Measurements from ENCODE around the gene CTNNB1.

Gene CTNNB1

GRCh38 chr3:41193794-41194539 is 5.3 kb upstream of the CTNNB1 start:
- no peak for DNase-seq (ENCODE audit: low spot score)

- DNase-seq (ENCODE audit: low spot score), result no peak
Observed at GRCh38 chr3:41194701-41195100, 4.6 kb upstream of the CTNNB1 start.

GRCh38 chr3:41195946-41196345 is 3.4 kb upstream of the CTNNB1 start:
- DNase-seq (ENCODE audit: low spot score), result no peak

- no peak for DNase-seq (ENCODE audit: low spot score)
Observed at GRCh38 chr3:41196499-41197410, 2.5 kb upstream of the CTNNB1 start.

- DNase-seq (ENCODE audit: low spot score), result no peak
Observed at GRCh38 chr3:41198046-41198445, 1.3 kb upstream of the CTNNB1 start.

- no peak for DNase-seq (ENCODE audit: low spot score)
Observed at GRCh38 chr3:41198526-41198925, 779 bp upstream of the CTNNB1 start.

- peak; percentile 27 for DNase-seq (ENCODE audit: low spot score)
Observed at GRCh38 chr3:41199866-41200668, 762 bp downstream of the CTNNB1 start.

GRCh38 chr3:41200669-41201021 is 1.3 kb downstream of the CTNNB1 start:
- DNase-seq (ENCODE audit: low spot score), result peak; percentile 20

- no peak for DNase-seq (ENCODE audit: low spot score)
Observed at GRCh38 chr3:41202075-41202833, 2.9 kb downstream of the CTNNB1 start.

- no peak for DNase-seq (ENCODE audit: low spot score)
Observed at GRCh38 chr3:41202834-41203345, 3.6 kb downstream of the CTNNB1 start.

GRCh38 chr3:41204369-41204768 is 5.1 kb downstream of the CTNNB1 start:
- DNase-seq (ENCODE audit: low spot score), result no peak

- DNase-seq (ENCODE audit: low spot score), result no peak
Observed at GRCh38 chr3:41205591-41205990, 6.3 kb downstream of the CTNNB1 start.

- DNase-seq (ENCODE audit: low spot score), result no peak
Observed at GRCh38 chr3:41207355-41207754, 8.1 kb downstream of the CTNNB1 start.

- no peak for DNase-seq (ENCODE audit: low spot score)
Observed at GRCh38 chr3:41208507-41209220, 9.4 kb downstream of the CTNNB1 start.

- no peak for DNase-seq (ENCODE audit: low spot score)
Observed at GRCh38 chr3:41209646-41210045, 10.3 kb downstream of the CTNNB1 start.

- DNase-seq (ENCODE audit: low spot score), result no peak
Observed at GRCh38 chr3:41210966-41211365, 11.7 kb downstream of the CTNNB1 start.

GRCh38 chr3:41212088-41212487 is 12.8 kb downstream of the CTNNB1 start:
- no peak for DNase-seq (ENCODE audit: low spot score)

- no peak for DNase-seq (ENCODE audit: low spot score)
Observed at GRCh38 chr3:41213588-41213987, 14.3 kb downstream of the CTNNB1 start.

GRCh38 chr3:41216422-41216821 is 17.1 kb downstream of the CTNNB1 start:
- no peak for DNase-seq (ENCODE audit: low spot score)

- no peak for DNase-seq (ENCODE audit: low spot score)
Observed at GRCh38 chr3:41216993-41217392, 17.7 kb downstream of the CTNNB1 start.

GRCh38 chr3:41219424-41219823 is 20.1 kb downstream of the CTNNB1 start:
- DNase-seq (ENCODE audit: low spot score), result no peak
